Measurements from ENCODE around the gene ANXA2R. TPM values are rescaled to one million over a fixed set of nuclear protein-coding genes. Genes with fewer than 3 reads are reported as not detected.

The ANXA2R gene
- total and polyA plus RNA-seq, 2 of the 13 experiments (the other 11 are each of a cell fraction or from before 2014, with no cell fraction given) = 0.95 to 1.3 TPM

DNA sequence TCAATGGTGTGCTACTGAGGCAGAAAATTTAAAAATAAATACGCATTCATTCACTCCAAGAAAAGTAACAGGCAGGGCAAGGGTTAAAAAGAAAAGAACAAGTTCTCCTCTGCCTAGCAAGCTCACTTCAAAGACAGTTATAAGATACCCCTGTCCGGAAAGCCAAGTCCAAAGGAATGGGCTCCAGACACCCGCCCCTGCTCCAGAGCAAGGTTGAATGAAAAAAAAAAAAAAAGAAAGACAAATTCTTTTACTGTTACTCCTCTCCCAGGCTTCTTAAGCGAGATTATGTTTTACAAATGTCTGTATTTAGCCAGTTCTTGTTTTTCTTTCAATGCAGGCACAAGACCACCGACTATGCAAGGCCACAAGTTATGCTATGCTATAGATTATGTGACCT lies 9.1 kb upstream of the ANXA2R start:
- FAIRE-seq = no peak
- no peak for ATAC-seq
- H3K27me3 ChIP-seq (ENCODE audit: control insufficient read depth in 1 of 2, insufficient read depth in 2 of 2, low read length in 2 of 2) = no peaks in the 10 kb centered on the region
- no TSS peak for BruUV-seq (replicated peaks)
- TF ChIP-seq PHF20 (CRISPR knock-in tag; IDR thresholded peaks at IDR 0.05) = no peak
- TF ChIP-seq ZNF652 (CRISPR knock-in tag; IDR thresholded peaks at IDR 0.05; ENCODE audit: borderline replicate concordance, low read depth) = 0 out of 2 replicates have a peak, but pooled peaks have one; percentile 20
- no peak overlapping the region for H2AFZ ChIP-seq (ENCODE audit: low read length)
- H3K4me2 ChIP-seq (ENCODE audit: low read depth, low read length) = no peak overlapping the region
- no peak for DNase-seq (ENCODE audit: low spot score)
- intact Hi-C loops (cut with micrococcal nuclease; ENCODE audit: unreplicated experiment) (no loop called here), in situ Hi-C loops (cut with HindIII; ENCODE audit: extremely low pct_ligation_motif_present, low pct_unique_long_range_greater_than_20kb) (no loop called here)
- 76% methylated on average over 5 of the region's 5 CpGs for WGBS (ENCODE audit: low lambda C conversion rate)
- no peaks in the 10 kb centered on the region for H4K20me1 ChIP-seq (ENCODE audit: insufficient read depth, low read length)
- ChIA-PET CTCF (ENCODE audit: low intra/inter-chr PET ratio, low total read pairs) (no interaction called here), POLR2A (interaction anchor here (1.2 kb wide), 1 partner anchor 8 kb away, joined by 3 read pairs; no protein-coding TSS in a partner anchor)
- no peaks in the 10 kb centered on the region for H3K4me1 ChIP-seq (ENCODE audit: insufficient read depth, low read length)
- H3K9me3 ChIP-seq (ENCODE audit: low read length) = no peaks in the 10 kb centered on the region
- no peak overlapping the region for H3K4me3 ChIP-seq (replicated peaks in 1 of 3; ENCODE audit: insufficient read depth in 1 of 3, low read depth in 2 of 3, low read length in 3 of 3)
- H3K36me3 ChIP-seq (replicated peaks in 1 of 2; ENCODE audit: control insufficient read depth in 1 of 2, insufficient read depth in 2 of 2, low read length in 2 of 2) = no peaks in the 10 kb centered on the region
- no peak overlapping the region for H3K9ac ChIP-seq (ENCODE audit: insufficient read depth, low read depth, low read length)
- no peaks in the 10 kb centered on the region for H3K79me2 ChIP-seq (ENCODE audit: insufficient read depth, low read length)
- H3K27ac ChIP-seq (ENCODE audit: extremely low read length, insufficient read depth, low read length) = no peak overlapping the region

DNA sequence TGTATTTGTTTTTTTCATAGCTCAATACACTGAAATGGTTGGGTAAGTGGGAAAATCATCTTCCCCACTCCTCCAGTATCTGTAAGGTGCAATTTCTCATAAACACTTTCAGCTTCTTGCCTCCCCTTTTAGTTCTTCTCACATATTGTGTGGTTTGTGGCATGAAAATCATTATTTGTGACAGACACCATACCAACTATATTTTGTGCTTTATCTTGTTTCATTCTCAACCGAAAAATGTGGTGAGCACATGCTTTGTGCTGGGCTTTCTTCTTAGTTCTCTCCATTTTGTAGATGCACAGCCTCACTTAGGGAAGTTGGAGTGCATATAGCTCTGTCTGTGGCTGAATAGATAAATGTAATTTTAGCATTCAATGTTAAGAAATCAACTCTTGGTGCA lies 6.4 kb upstream of the ANXA2R start:
- H3K79me2 ChIP-seq (ENCODE audit: insufficient read depth, low read length) = no peaks in the 10 kb centered on the region
- ChIA-PET CTCF (ENCODE audit: low intra/inter-chr PET ratio, low total read pairs) (no interaction called here), POLR2A (no interaction called here)
- ATAC-seq = no peak
- H3K4me2 ChIP-seq (ENCODE audit: low read depth, low read length) = no peak overlapping the region
- no peak overlapping the region for H2AFZ ChIP-seq (ENCODE audit: low read length)
- H3K4me1 ChIP-seq (ENCODE audit: insufficient read depth, low read length) = peaks cover 9% of the 10 kb centered on the region
- no peak for DNase-seq (ENCODE audit: low spot score)
- no peaks in the 10 kb centered on the region for H3K36me3 ChIP-seq (replicated peaks in 1 of 2; ENCODE audit: control insufficient read depth in 1 of 2, insufficient read depth in 2 of 2, low read length in 2 of 2)
- in situ Hi-C loops (cut with HindIII; ENCODE audit: extremely low pct_ligation_motif_present, low pct_unique_long_range_greater_than_20kb) (no loop called here), intact Hi-C loops (cut with micrococcal nuclease; ENCODE audit: unreplicated experiment) (no loop called here)
- H3K27ac ChIP-seq (ENCODE audit: extremely low read length, insufficient read depth, low read length) = no peak overlapping the region
- no peak overlapping the region for H3K9ac ChIP-seq (ENCODE audit: insufficient read depth, low read depth, low read length)
- FAIRE-seq = no peak
- 100% methylated on average over 1 of the region's 1 CpG for WGBS (ENCODE audit: low lambda C conversion rate)
- H3K9me3 ChIP-seq (ENCODE audit: low read length) = no peaks in the 10 kb centered on the region
- H4K20me1 ChIP-seq (ENCODE audit: insufficient read depth, low read length) = no peaks in the 10 kb centered on the region
- no peaks in the 10 kb centered on the region; a peak in 1 of 5 replicates for H3K27me3 ChIP-seq (ENCODE audit: control insufficient read depth in 1 of 2, insufficient read depth in 2 of 2, low read length in 2 of 2)
- no peak overlapping the region for H3K4me3 ChIP-seq (replicated peaks in 1 of 3; ENCODE audit: insufficient read depth in 1 of 3, low read depth in 2 of 3, low read length in 3 of 3)
- BruUV-seq (replicated peaks) = no TSS peak
- no peak for TF ChIP-seq ZNF562 (CRISPR knock-in tag; IDR thresholded peaks at IDR 0.05; ENCODE audit: borderline replicate concordance)
- TF ChIP-seq ONECUT2 (CRISPR knock-in tag; IDR thresholded peaks at IDR 0.05) = no peak
- no peak for TF ChIP-seq PCBP1 (IDR thresholded peaks at IDR 0.05; ENCODE audit: borderline replicate concordance, low read depth, low read length)
- TF ChIP-seq RFX5 (IDR thresholded peaks at IDR 0.05; ENCODE audit: low read depth, low read length) = no peak
- TF ChIP-seq ZEB1 (IDR thresholded peaks at IDR 0.05; ENCODE audit: insufficient replicate concordance, low read depth) = no peak
- no peak for TF ChIP-seq ZNF235 (CRISPR knock-in tag; IDR thresholded peaks at IDR 0.05; ENCODE audit: borderline replicate concordance)
- no peak for TF ChIP-seq ZFX (CRISPR knock-in tag; IDR thresholded peaks at IDR 0.05; ENCODE audit: low read depth)
- no peak for TF ChIP-seq ZNF549 (CRISPR knock-in tag; IDR thresholded peaks at IDR 0.05)
- no peak for TF ChIP-seq HNRNPH1 (optimal IDR thresholded peaks at IDR 0.05; ENCODE audit: low read depth, low read length)
- no peak for TF ChIP-seq REPIN1 (CRISPR knock-in tag; IDR thresholded peaks at IDR 0.05; ENCODE audit: borderline replicate concordance, low read depth)
- no peak for TF ChIP-seq NR3C1 (CRISPR knock-in tag; IDR thresholded peaks at IDR 0.05)
- TF ChIP-seq TBX3 (IDR thresholded peaks at IDR 0.05; ENCODE audit: borderline replicate concordance) = no peak
- no peak for TF ChIP-seq MEIS1 (CRISPR knock-in tag; IDR thresholded peaks at IDR 0.05; ENCODE audit: borderline replicate concordance)
- TF ChIP-seq, protein P1, sequence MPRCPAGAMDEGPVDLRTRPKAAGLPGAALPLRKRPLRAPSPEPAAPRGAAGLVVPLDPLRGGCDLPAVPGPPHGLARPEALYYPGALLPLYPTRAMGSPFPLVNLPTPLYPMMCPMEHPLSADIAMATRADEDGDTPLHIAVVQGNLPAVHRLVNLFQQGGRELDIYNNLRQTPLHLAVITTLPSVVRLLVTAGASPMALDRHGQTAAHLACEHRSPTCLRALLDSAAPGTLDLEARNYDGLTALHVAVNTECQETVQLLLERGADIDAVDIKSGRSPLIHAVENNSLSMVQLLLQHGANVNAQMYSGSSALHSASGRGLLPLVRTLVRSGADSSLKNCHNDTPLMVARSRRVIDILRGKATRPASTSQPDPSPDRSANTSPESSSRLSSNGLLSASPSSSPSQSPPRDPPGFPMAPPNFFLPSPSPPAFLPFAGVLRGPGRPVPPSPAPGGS (CRISPR knock-in tag; IDR thresholded peaks at IDR 0.05) = no peak
- no peak for TF ChIP-seq GABPA (IDR thresholded peaks at IDR 0.05; ENCODE audit: low read depth, low read length)
- no peak for TF ChIP-seq GABPA (CRISPR knock-in tag; IDR thresholded peaks at IDR 0.05; ENCODE audit: low read depth)
- TF ChIP-seq IRF2 (CRISPR knock-in tag; IDR thresholded peaks at IDR 0.05) = no peak
